H9 (cell line): Measurements from ENCODE around the gene C1QTNF9B. TPM values are rescaled to one million over a fixed set of nuclear protein-coding genes. Genes with fewer than 3 reads are reported as not detected.

Source experiments
- DNase-seq: peaks from one replicate; pipeline ENCODE4 v3.0.0-alpha.2; 2017
- H2AFZ ChIP-seq: one replicate; pipeline ENCODE4 v1.6.1; 2013; ENCODE audit warnings: mild to moderate bottlenecking, low read length, control low read depth, moderate library complexity
- H2AK5ac ChIP-seq: 2 replicates; pipeline ENCODE4 v1.6.1; 2013; ENCODE audit warnings: low read length, control low read depth, mixed read lengths; ENCODE audit not compliant: insufficient read length
- H2BK120ac ChIP-seq: one replicate; pipeline ENCODE4 v1.6.1; 2013; ENCODE audit warnings: low read depth, mild to moderate bottlenecking, low read length, control low read depth, inconsistent platforms; ENCODE audit not compliant: poor library complexity, severe bottlenecking
- H2BK12ac ChIP-seq: 2 replicates; pipeline ENCODE4 v1.6.1; 2013; ENCODE audit warnings: low read length, control low read depth, mixed read lengths, low read depth; ENCODE audit not compliant: insufficient read length
- H2BK15ac ChIP-seq: 2 replicates; pipeline ENCODE4 v1.6.1; 2013; ENCODE audit warnings: low read depth, low read length, control low read depth
- H2BK20ac ChIP-seq: one replicate; pipeline ENCODE4 v1.6.1; 2013; ENCODE audit warnings: low read depth, mild to moderate bottlenecking, low read length, control low read depth, inconsistent platforms; ENCODE audit not compliant: poor library complexity, severe bottlenecking
- H2BK5ac ChIP-seq: 2 replicates; pipeline ENCODE4 v1.6.1; 2013; ENCODE audit warnings: low read length, control low read depth, mixed read lengths; ENCODE audit not compliant: insufficient read length
- H3K14ac ChIP-seq: 2 replicates; pipeline ENCODE4 v1.6.1; 2013; ENCODE audit warnings: low read length, control low read depth; ENCODE audit not compliant: insufficient read depth
- H3K18ac ChIP-seq: 2 replicates; pipeline ENCODE4 v1.6.1; 2013; ENCODE audit warnings: low read depth, mild to moderate bottlenecking, mixed read lengths, low read length, control low read depth; ENCODE audit not compliant: insufficient read length
- H3K23ac ChIP-seq: 2 replicates; pipeline ENCODE4 v1.6.1; 2013; ENCODE audit warnings: low read length, control low read depth, mixed read lengths, low read depth; ENCODE audit not compliant: insufficient read length
- H3K23me2 ChIP-seq: 2 replicates; pipeline ENCODE4 v1.6.1; 2013; ENCODE audit warnings: low read depth, mild to moderate bottlenecking, mixed read lengths, low read length, control low read depth; ENCODE audit not compliant: insufficient read length, poor library complexity, severe bottlenecking
- H3K27ac ChIP-seq: 2 replicates; pipeline ENCODE4 v1.5.1; 2013; ENCODE audit warnings: low read length, control low read depth, mixed read lengths, low read depth; ENCODE audit not compliant: insufficient read length
- H3K27me3 ChIP-seq: 2 replicates; pipeline ENCODE4 v1.6.1; 2013; ENCODE audit warnings: low read length, control low read depth, inconsistent platforms; ENCODE audit not compliant: insufficient read depth
- H3K4ac ChIP-seq: 2 replicates; pipeline ENCODE4 v1.6.1; 2013; ENCODE audit warnings: low read depth, mild to moderate bottlenecking, control low read depth, inconsistent platforms, low read length, moderate library complexity
- H3K4me1 ChIP-seq: 2 replicates; pipeline ENCODE4 v1.6.1; 2013; ENCODE audit warnings: low read length, control low read depth, inconsistent platforms; ENCODE audit not compliant: insufficient read depth
- H3K4me2 ChIP-seq: 2 replicates; pipeline ENCODE4 v1.6.1; 2013; ENCODE audit warnings: low read length, control low read depth, mixed read lengths; ENCODE audit not compliant: insufficient read length, insufficient read depth
- H3K56ac ChIP-seq: 2 replicates; pipeline ENCODE4 v1.6.1; 2013; ENCODE audit warnings: low read depth, mild to moderate bottlenecking, mixed read lengths, low read length, control low read depth; ENCODE audit not compliant: insufficient read length
- H3K79me1 ChIP-seq: 2 replicates; pipeline ENCODE4 v1.6.1; 2013; ENCODE audit warnings: low read depth, mild to moderate bottlenecking, moderate library complexity, low read length, control low read depth, inconsistent platforms; ENCODE audit not compliant: insufficient read depth, poor library complexity, severe bottlenecking
- H3K79me2 ChIP-seq: 2 replicates; pipeline ENCODE4 v1.6.1; 2013; ENCODE audit warnings: low read length, control low read depth, inconsistent platforms; ENCODE audit not compliant: insufficient read depth
- H3K9ac ChIP-seq: 2 replicates; pipeline ENCODE4 v1.6.1; 2013; ENCODE audit warnings: low read length, control low read depth, mixed read lengths; ENCODE audit not compliant: insufficient read length; ENCODE audit errors: extremely low read depth
- H3K9me3 ChIP-seq: one replicate; pipeline ENCODE4 v1.6.1; 2013; ENCODE audit warnings: low read depth, low read length, inconsistent platforms; ENCODE audit not compliant: control insufficient read depth
- H3T11ph ChIP-seq: one replicate; pipeline ENCODE4 v1.6.1; 2013; ENCODE audit warnings: mild to moderate bottlenecking, low read length, control low read depth, inconsistent platforms
- H4K20me1 ChIP-seq: one replicate; pipeline ENCODE4 v1.6.1; 2013; ENCODE audit not compliant: control insufficient read depth, insufficient read length, insufficient read depth
- H4K5ac ChIP-seq: 2 replicates; pipeline ENCODE4 v1.6.1; 2013; ENCODE audit warnings: low read depth, mild to moderate bottlenecking, mixed read lengths, low read length, control low read depth; ENCODE audit not compliant: insufficient read length
- H4K8ac ChIP-seq: replicated peaks from 2 replicates; pipeline ENCODE4 v1.6.1; 2013; ENCODE audit warnings: low read length, control low read depth, mixed read lengths, low read depth; ENCODE audit not compliant: insufficient read length
- H4K91ac ChIP-seq: 2 replicates; pipeline ENCODE4 v1.6.1; 2013; ENCODE audit warnings: low read depth, mild to moderate bottlenecking, moderate library complexity, mixed read lengths, low read length, control low read depth; ENCODE audit not compliant: insufficient read length
- H3K27ac Mint-ChIP-seq, 3 experiments: 2 replicates in 2 of 3; 3 replicates in 1 of 3; pipeline ENCODE4 v1.8.0; 2020 to 2021; ENCODE audit warnings: mixed read lengths in 3 of 3, mild to moderate bottlenecking in 1 of 3, moderate library complexity in 1 of 3
- H3K27me3 Mint-ChIP-seq: 2 replicates; pipeline ENCODE4 v1.8.0; 2021; ENCODE audit warnings: low read depth, mild to moderate bottlenecking, moderate library complexity, mixed read lengths
- H3K36me3 Mint-ChIP-seq, 3 experiments: 2 replicates in 2 of 3; 3 replicates in 1 of 3; pipeline ENCODE4 v1.8.0; 2020 to 2021; ENCODE audit warnings: low read depth in 3 of 3, mixed read lengths in 3 of 3; ENCODE audit not compliant: insufficient read depth in 1 of 3
- H3K4me1 Mint-ChIP-seq, 2 experiments: 2 replicates each; pipeline ENCODE4 v1.8.0; 2020; ENCODE audit warnings: mixed read lengths in 2 of 2
- H3K4me3 Mint-ChIP-seq, 2 experiments: 2 replicates in 1 of 2; 3 replicates in 1 of 2; pipeline ENCODE4 v1.8.0; 2020 to 2021; ENCODE audit warnings: mild to moderate bottlenecking in 2 of 2, mixed read lengths in 2 of 2, moderate library complexity in 1 of 2
- H3K9me3 Mint-ChIP-seq, 2 experiments: 2 replicates in 1 of 2; 3 replicates in 1 of 2; pipeline ENCODE4 v1.8.0; 2020; ENCODE audit warnings: mild to moderate bottlenecking in 2 of 2, mixed read lengths in 2 of 2, moderate library complexity in 1 of 2
- WGBS: extraction: QIAGEN DNeasy Blood & Tissue Kit; methylation state at CpG from one replicate; pipeline ENCODE4 v1.1.7; 2013; ENCODE audit warnings: missing lambda C conversion rate, low lambda C conversion rate, mixed read lengths; ENCODE audit not compliant: insufficient read length; ENCODE audit errors: extremely low coverage; 5-methylcytosine and 5-hydroxymethylcytosine counted together
- total RNA-seq: library from RNA; stranded (reverse); gene quantifications from 2 replicates; pipeline ENCODE4 v1.2.1, GENCODE V29; 2021
- TF ChIP-seq, protein P1 (sequence below): fragments of 200-600 bp; sonication (generic); conservative IDR thresholded peaks from 3 replicates; pipeline ENCODE4 v1.8.0; 2021; ENCODE audit warnings: antibody characterized with exemption, mild to moderate bottlenecking

C1QTNF9B gene
- total RNA-seq, 1 experiment from 2014 or later, result not detected

GRCh38 chr13:23912469-23912868 is 15.2 kb upstream of the C1QTNF9B start:
- no peaks in the 10 kb centered on the region for H3K27me3 Mint-ChIP-seq
- Histone ChIP-seq H4K91ac (no peak overlapping the region), H3K4ac (no peak overlapping the region), H2BK15ac (no peak overlapping the region), H3K18ac (no peak overlapping the region), H3K9ac (no peak overlapping the region), H3K56ac (no peak overlapping the region), H3K23ac (no peak overlapping the region), H3T11ph (no peak overlapping the region), H3K4me1 (no peaks in the 10 kb centered on the region), H3K27me3 (no peaks in the 10 kb centered on the region), H3K27ac (no peak overlapping the region), H2BK12ac (no peak overlapping the region), H2AK5ac (no peak overlapping the region), H2BK20ac (no peak overlapping the region), H3K9me3 (no peaks in the 10 kb centered on the region), H4K8ac (no peak overlapping the region), H3K23me2 (no peaks in the 10 kb centered on the region), H2AFZ (no peak overlapping the region), H3K14ac (no peak overlapping the region), H3K79me2 (no peaks in the 10 kb centered on the region), H3K79me1 (no peaks in the 10 kb centered on the region), H4K20me1 (no peaks in the 10 kb centered on the region), H4K5ac (no peak overlapping the region), H3K4me2 (no peak overlapping the region), H2BK120ac (no peak overlapping the region), H2BK5ac (no peak overlapping the region)
- no peak for DNase-seq
- peaks cover 14 to 16% of the 10 kb centered on the region in 2 experiments for H3K4me1 Mint-ChIP-seq
- no peak overlapping the region for H3K27ac Mint-ChIP-seq
- no peak overlapping the region for H3K4me3 Mint-ChIP-seq
- no peaks in the 10 kb centered on the region; a peak in 1 of 5 replicates for H3K9me3 Mint-ChIP-seq
- TF ChIP-seq, protein P1, sequence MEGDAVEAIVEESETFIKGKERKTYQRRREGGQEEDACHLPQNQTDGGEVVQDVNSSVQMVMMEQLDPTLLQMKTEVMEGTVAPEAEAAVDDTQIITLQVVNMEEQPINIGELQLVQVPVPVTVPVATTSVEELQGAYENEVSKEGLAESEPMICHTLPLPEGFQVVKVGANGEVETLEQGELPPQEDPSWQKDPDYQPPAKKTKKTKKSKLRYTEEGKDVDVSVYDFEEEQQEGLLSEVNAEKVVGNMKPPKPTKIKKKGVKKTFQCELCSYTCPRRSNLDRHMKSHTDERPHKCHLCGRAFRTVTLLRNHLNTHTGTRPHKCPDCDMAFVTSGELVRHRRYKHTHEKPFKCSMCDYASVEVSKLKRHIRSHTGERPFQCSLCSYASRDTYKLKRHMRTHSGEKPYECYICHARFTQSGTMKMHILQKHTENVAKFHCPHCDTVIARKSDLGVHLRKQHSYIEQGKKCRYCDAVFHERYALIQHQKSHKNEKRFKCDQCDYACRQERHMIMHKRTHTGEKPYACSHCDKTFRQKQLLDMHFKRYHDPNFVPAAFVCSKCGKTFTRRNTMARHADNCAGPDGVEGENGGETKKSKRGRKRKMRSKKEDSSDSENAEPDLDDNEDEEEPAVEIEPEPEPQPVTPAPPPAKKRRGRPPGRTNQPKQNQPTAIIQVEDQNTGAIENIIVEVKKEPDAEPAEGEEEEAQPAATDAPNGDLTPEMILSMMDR, result no peak
- WGBS, result no CpG with 5 or more reads among the region's 1 CpG
- no peaks in the 10 kb centered on the region for H3K36me3 Mint-ChIP-seq
